GM18858 (cell line): ENCODE data around the gene SPRED3.

ENCODE experiments used
- ATAC-seq: cut with Tn5 transposase; IDR thresholded peaks from one replicate; pipeline ENCODE4 v1.9.1; 2021; ENCODE audit not compliant: unreplicated experiment

The SPRED3 gene

DNA sequence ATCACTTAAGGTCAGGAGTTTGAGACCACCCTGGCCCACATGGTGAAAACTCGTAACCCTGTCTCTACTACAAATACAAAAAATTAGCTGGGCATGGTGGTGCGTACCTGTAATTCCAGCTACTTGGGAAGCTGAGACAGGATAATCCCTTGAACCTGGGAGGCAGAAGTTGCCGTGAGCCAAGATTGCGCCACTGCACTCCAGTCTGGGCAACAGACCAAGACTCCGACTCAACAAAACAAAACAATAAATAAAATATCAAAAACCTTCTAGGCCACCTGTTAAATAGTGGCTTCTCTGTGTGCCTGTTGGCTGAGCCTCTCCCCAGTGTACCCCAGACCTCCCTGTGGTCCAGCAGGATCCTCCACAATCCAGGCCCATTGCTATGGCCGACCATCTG lies 17.4 kb upstream of the SPRED3 start:
- no peak for ATAC-seq

DNA sequence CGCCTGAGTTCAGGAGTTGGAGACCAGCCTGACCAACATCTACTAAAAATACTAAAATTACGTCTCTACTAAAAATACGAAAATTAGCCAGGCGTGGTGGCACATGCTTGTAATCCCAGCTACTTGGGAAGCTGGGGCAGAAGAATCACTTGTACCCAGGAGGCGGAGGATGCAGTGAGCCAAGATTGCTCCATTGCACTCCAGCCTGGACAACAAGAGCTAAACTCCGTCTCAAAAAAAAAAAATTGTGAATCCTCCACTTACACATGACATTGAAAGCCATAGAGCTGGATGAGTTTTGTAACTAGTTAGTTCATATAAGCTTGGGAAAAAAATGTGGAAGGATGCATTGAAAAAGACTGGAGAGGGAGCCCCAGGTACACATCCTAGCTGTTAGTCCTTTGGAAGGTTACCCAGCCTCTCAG lies 14.6 kb upstream of the SPRED3 start:
- no peak for ATAC-seq

DNA sequence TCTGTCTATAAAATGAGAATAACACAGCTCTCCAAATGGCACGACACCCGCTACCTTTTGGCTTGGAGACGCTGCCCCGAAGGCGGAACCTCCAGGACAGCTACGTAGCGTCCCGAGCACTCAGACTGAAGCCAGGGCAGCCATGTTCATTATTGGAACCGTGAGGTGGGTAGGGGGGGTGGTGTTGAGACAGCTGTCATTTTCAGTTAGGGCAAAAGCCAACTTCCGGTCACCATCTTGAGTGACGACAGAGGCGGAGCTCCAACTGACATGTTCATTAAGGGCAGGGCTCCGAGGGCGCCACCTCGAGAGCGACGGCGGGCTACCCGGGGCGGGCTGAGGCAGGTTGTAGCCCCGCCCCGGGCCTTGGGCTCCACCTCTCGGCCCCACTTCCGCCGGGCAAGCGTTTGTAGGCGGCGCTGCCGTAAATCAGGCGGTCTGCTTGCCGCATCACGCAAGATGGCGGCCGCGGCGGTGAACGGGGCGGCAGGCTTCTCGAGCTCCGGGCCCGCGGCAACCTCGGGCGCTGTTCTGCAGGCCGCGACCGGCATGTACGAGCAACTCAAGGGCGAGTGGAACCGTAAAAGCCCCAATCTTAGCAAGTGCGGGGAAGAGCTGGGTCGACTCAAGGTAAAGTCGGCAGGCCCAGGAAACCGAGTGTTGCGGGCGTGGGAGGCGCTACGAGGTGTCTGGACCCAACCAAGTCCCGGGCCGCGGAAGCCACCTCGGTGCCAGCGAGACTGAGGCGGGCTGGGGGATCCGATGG lies 14.0 kb upstream of the SPRED3 start, which contains the start of gene PSMD8:
Gene PSMD8 (plus strand): TSS at position 240 of the 766 bp plus-strand sequence. CDS start 31 bp downstream, at position 271.
- ATAC-seq: peak; percentile 92

DNA sequence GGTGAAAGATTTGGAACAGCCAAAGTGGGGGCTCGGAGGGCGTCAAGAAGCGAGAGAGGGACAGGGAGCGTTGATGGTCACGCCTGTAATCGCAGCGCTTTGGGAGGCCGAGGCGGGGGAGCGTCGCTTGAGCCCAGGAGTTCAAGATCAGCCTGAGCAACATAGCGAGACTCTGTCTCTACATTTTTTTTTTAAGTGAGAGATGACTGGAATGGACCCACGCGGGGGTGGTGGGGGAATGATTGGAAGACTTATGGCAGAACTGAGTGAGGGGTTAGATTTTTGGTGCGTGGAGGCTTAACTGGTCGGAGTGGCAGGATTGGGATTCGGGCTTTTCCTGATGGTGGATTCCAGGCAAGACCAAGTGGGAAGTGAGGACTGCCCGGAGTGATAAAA lies 13.4 kb upstream of the SPRED3 start:
- ATAC-seq: no peak

DNA sequence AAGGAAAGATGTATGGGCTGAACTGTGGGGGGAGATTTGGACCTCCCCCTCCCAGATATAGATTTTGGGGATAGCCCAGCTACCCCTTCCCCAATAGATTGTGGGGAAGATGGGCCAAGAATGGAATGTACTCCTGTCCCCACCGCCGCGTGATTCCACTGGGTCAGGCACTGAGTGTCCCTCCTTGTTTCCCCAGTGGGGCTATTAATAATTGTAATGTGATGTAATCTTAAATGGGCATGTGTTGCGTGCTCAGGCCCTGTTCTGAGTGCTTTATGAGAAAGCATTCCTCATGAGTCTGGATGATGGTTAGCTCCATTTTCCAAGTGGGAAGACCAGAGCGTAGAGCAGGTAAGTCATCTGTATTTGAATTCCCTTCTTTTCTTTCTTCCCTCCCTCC lies 12.7 kb upstream of the SPRED3 start:
- no peak for ATAC-seq

DNA sequence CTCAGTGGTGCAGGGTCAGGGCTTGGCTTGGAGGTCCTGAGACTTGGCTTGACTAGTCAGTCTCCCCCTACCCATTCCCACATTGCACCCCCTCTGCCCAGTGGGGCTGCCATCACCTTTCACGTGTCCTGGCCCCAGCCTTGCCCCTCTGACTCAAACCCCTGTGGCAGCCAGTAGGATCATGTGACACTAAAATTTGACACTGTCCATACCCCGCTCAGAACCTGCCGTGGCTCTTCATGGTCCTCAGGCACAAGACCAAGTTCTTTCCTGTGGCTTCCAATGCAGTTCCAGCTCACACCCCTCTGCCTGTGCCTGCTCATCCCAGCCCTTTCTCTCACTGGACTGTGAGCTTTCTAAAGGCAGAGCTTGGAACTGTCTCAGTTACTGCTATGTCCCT lies 11.9 kb upstream of the SPRED3 start:
- ATAC-seq: no peak

DNA sequence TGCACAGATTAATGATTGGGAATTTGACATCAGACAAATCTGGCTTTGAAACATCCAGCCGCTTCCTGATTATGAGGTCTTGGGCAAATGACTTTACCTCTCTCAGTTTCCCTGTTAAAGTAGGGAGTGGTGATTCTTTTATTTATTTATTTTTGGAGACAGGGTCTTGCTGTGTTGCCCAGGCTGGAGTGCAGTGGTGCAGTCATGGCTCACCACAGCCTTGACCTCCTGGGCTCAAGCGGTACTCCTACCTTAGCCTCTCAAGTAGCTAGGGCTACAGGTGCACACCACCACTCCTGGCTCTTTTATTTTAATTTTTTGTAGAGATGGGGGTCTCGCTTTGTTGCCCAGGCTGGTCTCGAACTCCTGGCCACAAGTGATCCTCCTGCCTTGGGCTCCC lies 11.4 kb upstream of the SPRED3 start:
- no peak for ATAC-seq

DNA sequence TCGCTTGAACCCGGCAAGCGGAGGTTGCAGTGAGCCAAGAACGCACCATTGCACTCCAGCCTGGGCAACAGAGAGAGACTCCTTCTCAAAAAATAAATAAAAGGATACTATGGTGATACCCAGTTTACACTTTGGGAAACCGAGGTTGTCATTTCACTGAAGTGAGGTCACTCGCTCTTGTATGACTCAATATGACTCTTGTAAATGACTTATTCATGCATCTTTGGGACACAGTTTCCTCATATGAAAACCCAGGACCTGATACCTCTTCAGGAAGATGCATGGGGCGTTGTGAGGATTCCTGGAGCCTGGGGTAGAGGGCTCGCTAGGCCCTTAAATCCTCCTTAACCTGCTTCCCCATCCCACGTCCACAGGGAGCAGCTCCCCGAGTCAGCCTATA lies 9.6 kb upstream of the SPRED3 start:
- ATAC-seq: no peak

DNA sequence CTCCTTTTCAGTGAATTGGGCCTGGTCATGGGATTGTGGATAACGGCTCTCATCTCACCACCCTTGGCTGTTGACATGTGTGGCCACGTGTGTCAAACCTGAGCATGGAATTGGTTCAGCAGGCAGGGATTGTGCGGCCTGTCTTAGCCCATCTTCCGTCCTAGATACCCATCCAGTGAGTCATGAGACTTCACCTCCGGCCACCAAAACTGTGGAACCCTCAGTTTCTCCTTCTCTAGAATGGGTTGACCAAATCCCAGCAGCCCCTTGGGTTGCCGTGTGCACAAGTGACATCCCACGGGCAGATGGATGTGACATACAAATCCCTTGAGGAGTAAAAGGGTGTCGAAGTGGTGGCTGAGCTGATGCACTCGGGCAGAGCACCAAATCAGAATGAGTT lies 7.4 kb upstream of the SPRED3 start:
- ATAC-seq: no peak

DNA sequence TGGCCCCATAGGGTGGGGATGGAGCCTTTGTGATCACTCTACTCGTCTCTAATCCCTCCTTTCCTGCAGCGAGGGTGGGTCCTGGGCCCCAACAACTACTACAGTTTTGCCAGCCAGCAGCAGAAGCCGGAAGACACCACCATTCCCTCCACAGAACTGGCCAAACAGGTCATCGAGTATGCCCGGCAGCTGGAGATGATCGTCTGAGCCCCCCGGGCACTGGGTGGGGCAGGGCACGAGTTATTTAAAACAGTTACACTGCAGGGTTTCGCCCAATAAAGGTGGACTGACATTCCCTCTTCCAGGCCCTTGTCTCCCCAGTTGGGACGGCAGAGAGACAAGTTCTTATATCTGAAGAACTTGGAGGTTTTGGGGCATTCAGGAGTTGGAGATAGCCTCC lies 5.3 kb upstream of the SPRED3 start:
- ATAC-seq: no peak

DNA sequence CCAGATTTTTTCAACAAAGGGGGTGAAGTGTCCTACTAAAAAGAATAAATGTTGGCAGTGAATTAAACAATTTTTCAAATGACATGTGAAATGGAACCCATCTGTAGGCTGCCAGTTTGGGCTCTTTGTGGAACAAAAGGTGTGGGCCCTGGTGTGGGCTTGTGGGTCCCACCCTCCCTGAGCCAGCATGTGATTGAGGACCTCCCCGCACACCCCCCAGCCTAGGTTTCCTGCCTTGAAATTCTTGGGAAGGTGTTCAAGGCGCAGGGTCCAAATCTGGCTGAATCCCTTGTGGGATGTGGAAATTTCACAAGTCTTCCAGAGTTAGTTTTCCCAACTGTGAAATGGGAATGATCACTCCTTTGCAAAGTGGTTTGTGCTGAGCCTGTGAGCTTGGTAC lies 4.8 kb upstream of the SPRED3 start:
- no peak for ATAC-seq

DNA sequence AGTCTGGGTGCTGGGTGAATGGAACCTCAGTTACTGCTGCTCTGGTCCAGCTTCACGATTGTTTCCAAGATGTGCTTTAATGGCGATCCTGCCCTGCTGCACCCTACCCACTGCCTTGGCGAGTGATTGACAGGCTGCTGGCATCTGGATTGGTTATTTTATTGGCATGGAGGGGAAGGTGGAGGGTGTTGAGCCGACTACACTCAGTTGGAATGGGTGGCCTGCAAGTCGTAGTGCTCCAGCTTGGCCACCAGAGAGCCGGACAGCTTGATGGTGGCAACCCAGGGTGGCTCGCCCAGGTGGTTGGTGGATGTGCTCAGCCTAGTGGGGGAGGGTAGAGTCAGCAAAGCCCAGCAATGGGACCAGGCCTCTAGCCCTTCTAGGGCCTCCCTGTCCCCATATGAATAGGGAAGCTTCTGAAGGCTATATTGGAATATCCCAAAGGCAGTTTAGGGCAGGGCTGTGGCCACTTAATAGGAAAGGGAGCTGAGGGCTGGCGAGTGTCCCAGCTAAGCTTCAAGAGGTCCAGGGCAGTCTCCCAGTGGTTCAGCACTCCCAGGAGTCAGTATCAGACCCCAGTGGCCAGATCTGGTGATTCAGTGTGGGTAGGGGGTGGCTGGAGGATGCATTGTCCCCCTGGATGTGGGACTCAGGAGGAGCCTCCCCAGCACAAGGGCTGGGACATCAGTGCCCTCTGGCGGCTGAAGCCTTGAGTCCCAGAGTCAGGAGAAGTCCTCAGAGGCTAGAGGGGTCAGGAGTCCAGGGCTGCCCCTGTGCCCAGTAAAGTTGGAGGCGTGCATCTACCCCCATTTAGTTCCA lies 4.1 kb upstream of the SPRED3 start:
- no peak for ATAC-seq

DNA sequence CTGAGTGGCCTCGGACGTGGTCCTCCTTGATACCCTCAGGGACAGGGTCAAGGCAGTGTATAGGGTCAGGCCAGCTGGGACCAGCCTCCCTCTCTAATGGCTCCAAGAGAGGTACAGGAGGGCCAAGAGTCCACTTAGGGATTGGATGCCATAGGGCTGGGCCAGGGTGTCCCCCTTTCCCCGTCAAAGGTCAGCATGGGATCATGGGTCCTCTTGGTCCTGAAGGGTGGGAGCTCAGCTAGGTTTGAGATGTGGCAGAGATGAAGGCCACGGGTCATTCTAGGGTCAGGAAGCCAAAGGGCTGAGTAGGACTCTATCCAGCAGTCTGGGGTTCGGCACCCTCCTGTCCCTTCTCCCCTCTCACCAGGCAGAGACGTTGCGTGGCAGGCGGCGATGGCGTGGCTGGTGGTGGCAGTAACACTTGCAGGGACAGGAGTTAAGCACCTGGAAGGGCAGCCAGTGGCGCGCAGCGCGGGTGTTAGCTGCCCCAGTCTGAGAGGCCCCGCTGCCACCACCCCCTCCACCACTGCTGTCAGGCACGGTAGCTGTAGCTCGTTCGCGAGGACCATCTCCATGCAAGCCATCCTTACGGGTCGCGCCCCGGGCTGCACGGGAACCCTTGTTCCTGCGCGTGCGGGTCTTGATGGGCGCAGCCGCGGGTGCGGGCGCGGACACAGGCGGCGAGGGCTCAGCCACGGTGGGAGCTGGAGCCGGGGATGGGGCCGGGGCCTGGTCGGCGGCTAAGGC lies 3.3 kb upstream of the SPRED3 start:
- ATAC-seq: no peak

DNA sequence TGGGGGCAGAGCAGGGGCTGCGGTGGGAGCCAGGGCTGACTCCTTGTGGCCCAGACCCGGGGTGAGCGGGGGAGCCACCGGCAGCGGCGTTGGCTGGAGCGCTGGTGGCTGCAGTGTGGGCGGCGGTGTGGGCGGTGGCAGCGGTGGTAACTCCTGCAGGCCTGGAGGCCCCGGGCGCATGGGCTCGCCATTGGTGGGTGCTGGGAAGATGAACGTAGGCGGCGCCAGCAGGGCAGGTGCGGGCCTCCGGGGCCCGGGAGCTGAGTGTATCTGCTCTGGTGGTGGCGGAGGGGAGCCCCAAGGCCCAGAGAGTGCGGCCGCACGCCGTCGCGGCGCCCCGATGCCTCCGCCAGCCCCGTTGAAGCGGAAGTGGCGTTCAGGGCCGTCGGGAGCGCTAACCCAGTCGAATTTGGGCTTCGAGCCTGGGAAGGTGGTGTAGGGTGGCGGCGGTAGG lies 2.7 kb upstream of the SPRED3 start:
- no peak for ATAC-seq

DNA sequence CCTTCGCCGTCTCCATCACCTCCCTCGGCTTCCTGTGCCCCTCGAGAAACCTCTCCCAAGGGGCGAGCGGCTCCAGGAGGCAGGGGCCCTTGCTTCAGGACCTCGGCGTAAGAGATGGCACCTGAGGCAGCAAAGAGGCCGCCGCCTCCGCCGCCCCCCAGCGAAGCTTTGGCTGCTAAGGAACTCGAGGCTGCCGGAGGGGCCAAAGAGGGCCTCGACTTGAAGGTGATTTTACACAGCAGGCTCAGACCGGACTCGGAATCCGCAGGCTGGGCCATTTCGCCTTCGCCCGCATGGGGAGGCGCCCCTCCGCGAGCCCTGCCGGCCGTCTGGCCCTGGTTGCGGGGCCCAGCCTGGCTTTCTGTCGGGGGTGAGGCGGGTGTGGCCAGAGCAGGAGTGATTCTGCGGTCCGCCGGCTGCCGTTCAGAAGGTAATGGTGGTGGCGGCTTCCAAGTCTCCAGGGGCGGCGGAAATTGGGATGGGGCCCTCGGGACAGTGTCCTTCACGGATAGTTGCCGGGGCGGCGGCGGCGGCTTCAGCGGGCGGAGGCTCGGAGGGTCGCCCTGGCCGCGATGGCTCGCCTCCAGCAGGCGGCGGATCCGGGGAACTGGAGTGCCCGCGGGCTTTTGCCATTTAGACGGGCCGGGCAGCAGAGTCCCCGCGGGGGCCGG lies 2.1 kb upstream of the SPRED3 start:
- ATAC-seq: no peak

DNA sequence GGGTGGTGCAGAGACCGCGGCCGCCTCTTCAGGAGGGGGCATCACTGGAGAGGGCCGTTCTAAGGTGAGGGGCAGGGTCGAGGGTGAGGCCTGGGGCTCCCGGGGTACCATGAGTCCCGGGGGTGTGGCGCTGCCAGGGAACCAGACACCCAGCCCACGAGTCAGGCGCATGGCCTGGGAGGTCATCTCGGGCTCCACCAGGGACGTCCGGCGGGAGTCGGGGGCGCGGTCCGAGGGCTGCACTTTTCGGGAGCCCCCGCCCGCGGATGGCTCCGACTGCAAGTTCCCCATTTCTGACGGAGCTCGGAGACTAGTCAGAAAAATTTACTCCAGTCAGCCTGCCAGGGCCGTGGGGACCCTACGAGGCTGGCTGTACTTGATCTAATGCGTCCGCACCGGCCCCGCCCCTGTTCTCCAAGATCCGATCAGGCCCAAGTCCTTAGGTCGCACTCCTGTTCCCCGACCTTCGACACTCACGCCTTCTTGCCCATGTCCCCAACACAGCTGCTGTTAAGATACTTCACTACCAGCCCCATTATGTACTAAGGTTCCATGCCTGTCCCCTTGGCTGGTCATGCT lies 1.4 kb upstream of the SPRED3 start:
- no peak for ATAC-seq

DNA sequence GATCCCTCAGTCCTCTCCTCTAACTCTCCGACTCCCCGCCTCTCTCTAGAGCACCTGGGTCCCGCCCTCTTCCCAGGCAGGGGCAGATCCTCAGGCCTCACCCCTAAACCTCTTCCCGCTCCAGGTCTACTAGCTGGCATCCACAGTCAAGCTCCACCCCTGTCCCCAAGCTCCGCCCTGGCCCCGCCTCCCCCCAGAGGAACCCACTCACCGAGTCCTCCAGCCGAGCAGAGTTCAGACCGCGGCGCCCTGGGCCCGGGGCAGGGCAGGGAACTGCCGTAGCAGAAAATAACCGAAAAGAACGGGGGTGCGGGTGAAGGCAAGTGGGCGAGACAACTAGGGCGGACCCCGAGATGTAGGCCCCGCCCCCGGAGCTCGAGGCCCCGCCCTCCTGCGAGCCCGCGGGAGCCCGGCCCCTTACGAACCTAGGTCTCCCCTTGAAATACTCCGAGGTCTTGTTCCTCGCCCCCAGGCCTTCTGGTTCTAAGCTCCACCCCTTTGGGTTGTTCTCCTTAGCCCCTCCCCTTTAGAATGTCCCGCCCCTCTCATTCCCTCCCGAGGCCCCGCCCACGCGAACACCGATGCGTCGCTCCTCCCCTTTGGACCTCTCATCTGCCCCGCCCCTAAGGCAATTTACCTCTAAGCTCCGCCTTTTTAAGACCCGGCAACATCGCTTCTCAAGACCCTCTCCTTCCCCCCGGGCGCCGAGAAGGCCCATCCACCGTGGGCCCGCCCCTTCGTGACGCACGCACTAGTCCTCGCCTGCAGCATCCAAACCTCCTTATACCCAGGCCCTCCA lies 748 bp upstream of the SPRED3 start, which contains the start of gene GGN:
Gene GGN (minus strand): TSS at position 485 of the 799 bp plus-strand sequence. CDS start 773 bp downstream, outside the sequence.
- ATAC-seq: no peak

DNA sequence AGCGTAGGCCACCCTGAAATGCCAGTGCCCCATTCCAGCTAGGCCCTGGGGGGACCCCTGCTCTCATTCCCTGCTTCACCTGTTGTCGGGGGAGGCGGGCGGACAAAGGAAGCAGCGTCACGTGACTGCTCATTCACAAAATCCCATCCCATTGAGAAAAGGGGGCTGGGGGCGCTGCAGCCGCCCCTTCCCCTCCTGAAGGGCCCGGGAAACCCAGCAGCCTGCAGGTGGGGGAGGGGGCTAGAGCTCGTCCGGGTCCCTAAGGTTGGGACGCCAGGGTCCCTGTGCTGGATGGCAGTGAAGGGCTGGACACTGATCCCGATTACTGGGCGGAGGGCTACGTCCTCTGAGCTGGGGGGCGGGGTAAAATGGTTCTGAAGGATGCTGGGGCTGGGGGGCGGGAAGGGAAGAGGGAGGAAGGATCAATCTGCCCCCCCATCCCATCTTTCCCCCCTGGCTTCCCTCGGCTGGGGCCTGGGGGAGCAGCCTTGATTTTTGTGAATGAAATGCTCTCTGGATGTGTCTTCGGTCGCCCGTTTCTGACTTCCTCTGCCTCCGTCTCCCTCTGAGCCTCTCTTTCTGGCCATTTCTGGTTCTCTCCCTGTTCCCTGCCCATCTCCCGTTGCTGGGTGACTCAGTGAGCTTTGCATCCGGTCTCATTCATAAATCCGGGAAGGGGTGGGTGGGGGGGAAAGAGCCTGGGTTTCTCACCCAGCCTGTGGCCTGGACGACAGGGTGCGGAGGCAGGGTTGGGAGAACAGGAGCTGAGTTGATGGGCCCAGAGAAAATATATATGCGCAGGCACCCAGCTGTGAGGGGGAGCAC lies 816 bp downstream of the SPRED3 start:
- no peak for ATAC-seq
